ENCODE data around the gene TBL1X.

The TBL1X gene

DNA sequence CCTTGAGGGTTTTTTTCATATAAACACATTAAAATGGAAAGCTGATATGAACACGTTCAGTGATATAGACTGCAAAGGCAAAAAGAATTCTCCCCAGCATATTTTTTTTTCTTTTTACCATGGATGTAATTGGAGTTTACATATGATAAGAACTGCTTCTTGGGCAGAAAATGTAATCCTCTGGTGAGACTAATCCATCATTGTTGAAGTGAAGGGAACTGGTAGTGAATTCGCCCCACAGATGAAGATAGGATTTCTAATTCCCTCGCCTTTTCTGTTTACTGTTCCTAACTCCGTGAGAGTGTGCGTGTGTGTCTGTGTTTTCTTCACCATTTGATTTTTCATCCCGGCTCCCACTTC, 211.9 kb downstream of the TBL1X start:
- no peak for ATAC-seq

DNA sequence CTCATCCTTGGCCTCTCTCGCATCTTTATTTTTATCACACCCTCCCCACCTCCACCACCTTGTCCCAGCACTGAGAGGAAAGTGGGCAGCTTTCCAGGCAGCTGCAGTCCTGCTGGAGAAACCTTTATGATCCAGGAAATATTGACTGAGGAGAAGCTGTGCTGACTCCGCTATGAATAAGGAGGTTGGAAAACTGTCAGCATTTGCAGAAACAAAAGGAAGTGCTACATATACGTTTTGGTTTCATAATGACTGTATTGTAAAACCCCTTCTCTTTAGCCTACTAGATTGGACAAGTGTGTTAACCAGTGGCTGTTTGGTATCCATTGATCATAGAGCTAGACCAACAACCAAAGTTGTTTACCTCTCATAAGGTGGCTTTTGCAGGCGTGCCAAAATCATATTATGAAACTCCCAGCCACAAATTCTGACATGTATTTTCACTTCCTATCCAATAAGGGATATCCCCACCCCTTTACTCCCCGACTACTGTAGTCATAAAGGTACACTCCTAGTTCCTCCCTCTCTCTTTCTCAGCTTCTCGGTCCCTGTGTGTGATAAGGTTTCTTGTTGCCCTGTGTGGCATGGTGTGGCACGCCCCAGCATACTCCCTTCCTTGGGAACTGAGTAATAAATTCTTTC, 212.4 kb downstream of the TBL1X start:
- ATAC-seq = peak; percentile 94 to 95

DNA sequence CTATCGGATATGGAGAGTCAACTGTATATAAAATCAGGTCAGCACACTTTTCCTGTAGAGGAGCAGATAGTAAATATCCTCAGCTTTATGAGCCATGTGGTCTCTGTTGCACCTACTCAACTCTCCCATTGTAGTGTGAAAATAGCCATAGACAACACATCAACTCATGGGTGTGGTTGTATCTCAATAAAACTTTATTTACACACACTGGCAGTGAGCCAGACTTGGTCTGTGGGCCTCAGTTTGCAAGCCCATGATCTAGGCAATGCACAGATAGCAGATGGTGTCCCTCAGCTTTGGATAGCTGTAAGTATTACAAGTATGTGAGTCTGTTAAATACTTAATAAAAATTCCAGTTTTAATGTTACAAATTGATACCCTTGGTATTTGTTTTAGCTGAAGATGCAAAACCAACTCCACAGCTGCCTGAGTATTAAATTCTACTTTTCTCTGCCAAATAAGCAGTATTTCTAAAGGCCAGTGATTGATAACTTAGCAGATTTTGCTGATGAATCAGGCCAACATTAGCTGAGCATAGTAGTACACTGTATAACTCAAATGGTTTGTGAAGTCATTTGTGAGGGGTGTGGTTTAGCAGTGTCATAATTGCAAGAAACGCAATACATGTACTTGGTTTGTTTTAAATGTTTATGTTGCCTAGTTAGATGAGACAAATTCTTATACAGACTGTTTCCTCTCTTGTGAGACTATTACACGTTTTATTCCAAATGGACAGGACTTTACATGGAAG, 213.5 kb downstream of the TBL1X start:
- ATAC-seq = no peak

DNA sequence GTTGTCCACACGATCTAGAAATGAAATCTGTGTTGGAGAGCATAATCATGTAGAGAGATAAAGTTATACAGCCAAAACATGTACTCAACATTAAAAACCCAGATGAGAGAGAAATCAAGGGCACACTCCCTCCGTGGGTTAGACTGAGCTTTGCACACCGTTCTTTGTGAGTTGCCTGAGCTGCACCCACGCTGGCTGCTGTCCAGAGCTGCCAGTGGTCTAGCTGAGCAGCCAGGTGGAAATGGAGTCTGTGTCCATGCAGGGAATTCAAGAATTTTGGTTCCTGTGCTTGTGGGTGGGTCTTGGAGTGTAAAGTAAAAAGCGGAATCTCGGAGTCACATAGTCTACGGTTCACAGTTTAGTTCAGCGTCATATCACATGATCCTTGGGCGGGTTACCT, 216.2 kb downstream of the TBL1X start:
- ATAC-seq = no peak

DNA sequence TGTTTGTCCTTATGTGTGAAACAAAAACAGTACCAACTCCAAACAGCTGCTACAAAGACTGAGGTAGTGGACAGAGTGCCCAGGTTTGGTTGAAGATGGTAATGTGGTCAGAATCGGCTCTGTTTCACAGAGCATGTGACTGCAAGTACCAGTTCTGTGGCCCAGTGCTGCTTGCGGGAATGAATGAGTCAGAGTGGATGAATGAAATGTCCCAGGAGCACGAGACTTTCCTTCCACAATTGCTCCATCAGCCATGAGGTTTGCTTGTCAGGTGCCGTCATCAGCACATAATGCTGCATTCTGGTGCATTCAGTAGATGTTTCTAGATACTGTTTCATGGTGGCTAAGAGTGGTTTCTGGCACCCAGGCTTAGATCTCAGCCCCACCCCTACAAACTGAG, 216.6 kb downstream of the TBL1X start:
- no peak for ATAC-seq

DNA sequence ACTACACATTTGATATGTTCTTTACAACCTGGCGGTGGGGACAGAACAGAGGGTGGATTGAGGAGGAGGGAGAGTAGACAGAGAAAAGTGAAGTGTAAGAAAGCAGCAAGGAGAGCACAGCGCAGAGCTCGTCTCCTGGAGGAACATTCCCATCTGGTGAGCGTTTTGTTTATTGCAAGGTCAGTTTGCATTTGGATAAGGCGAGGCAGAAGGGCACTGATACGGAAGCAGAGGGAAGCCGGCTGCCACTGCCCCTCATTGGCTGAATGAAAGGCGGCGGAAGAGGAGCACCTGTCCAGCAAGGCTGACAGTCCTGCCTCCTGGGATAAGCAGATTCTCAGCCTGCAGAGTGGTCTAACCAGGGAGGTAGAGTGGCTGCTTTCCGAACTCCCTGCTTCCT, 217.6 kb downstream of the TBL1X start:
- ATAC-seq = no peak

DNA sequence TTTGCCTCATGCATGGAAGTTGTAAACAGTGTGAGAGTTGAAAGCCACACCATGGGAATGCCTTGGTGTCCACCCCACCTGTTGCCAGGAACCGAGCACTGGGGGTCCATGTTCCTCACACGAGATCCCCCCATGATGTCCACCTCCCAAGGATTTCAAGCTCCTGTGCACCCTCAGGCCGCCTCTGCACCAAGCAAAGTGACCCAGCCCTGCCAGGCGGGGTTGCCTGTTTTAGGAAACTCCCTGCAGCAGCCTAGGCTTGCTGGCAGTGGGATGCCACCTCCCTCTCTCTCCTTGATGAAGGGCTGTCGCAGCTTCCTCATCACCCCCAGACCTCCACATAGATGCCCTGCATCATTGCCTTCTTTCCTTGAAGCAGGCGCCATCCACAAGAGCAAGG, 218.0 kb downstream of the TBL1X start:
- ATAC-seq = no peak

DNA sequence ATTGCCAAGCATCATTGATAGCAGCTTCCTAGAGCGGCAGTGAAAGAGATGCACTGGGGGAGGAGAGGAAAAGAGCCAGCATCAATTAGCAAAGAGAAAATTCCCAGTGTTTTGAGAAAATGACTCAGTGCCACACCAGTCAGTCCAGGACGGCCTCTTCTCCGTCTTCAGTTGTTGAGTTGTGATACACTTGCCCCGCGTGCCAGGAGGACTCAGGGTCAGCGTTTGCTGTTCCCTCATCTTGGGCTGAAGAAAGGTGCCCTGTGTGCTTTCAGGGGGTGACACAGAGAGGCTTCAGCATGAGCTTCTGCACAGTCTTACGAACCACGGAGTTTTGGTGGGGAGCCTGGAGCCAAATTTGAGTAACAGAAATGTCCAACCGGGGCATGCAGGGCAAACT, 218.5 kb downstream of the TBL1X start:
- ATAC-seq = no peak

DNA sequence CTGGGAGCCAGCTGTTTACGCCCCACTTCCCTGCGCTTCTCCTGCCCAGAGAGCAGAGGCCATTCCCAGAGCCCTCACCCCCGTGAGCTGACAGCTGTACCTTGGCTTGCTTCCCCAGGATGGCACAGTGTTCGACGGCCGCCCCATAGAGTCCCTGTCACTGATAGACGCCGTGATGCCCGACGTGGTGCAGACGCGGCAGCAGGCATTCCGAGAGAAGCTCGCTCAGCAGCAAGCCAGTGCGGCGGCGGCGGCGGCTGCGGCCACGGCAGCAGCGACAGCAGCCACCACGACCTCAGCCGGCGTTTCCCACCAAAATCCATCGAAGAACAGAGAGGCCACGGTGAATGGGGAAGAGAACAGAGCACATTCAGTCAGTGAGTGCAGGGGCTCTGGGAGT, 223.0 kb downstream of the TBL1X start:
- ATAC-seq = no peak

DNA sequence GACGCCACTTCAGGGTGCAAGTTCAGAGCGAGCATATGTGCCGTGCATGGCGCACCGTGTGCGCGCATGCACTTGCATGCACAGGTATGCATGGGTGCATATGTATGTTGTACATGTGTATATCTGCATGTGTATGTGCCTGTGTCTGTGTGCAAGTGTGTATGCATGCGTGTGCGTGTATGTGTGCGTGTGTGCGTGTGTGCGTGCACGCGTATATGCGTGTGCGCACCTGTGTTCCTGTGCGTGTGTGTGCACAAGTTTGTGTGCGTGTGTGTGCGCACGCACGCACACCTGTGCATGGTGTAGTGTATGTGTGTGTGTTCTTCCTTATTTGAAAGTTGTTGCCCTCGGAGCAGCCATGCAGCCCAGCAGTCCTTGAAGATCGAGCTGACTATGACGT, 224.0 kb downstream of the TBL1X start:
- ATAC-seq = no peak

DNA sequence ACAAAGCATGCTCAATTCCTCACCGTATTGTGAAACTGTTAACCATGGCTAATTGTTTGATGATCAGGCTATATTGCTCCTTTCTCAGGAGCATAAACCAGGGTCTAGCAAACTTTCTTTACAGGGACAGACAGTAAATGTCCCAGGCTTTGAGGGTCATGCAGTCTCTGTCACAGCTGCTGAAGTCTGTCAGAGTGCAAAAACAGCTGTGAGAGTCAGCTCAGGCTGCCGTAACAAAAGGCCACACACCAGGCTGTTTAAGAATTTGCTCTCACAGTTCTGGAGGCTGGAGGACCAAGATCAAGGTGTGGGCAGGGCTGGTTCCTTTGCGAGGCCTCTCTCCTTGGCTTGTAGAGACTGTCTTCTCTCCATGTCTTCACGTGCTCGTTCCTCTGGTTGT, 225.2 kb downstream of the TBL1X start:
- ATAC-seq = no peak

DNA sequence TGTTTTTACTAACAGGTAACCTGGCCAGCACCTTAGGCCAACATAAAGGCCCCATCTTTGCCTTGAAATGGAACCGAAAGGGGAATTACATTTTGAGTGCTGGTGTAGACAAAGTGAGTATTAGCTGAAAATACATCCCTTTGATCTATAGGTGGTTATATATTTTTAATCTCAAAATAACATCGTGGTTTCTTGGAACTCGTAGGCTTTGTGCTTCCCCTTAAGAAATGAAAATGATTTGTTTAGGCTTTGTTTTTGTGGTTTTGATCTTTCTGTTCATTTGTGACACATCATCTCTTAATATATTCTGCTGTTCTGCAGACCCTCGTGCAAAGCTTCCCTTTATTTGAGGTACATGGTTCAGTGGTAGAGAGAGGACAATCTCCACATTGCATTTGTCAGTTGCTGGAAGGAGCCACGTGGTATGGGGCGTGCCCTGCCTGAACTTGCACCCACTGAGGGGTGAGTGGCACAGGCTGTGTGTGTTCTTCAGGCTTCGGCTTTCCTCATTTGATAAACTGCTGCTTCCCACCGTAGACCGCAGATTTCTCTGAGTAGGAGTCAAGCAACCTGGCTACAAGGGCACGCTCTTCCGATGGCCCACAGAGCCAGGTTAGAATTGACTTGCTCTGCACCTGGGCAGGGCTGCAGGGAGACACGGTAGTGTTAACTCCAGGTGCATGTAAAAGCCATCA, 228.6 kb downstream of the TBL1X start:
- ATAC-seq = peak in 1 of 2 donors; percentile 38

DNA sequence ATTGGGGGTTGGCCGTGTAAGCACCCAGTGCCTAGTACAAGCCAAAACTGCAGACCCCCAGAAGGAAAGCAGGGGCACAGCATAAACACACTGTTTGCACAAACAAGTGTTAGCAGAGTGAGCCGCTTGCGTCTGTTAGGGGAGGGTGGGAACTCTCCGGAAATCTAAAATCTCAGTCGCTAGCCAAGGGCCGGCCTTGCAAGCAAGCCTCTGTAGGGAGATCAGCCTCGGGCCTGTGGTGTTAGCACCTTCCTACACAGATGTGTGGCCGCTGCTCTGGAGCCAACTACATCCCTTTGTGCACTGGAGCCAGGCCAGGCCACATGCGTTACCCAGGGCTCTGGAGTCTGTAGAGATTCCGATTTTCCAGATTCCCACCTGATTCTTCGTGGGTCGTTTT, 233.7 kb downstream of the TBL1X start:
- ATAC-seq = no peak

DNA sequence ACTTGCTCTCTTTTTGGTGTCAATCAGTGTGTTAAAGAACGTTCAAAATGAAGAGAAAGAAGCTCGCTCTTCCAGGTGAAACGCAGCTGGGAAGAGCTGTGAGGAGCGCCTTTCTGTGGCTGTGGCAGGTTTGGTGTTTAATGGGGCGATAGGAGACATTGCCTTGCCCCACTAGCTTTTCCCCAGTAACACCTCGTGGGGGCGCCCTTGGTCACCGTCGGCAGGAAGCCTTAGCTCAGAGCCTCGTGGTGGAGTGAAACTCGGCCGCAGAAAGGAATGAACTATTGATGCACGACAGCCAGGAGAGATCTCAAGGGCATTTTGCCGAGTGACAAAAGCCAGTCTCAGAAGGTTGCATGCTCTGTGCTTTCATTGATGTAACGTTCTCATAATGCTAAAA, 235.7 kb downstream of the TBL1X start:
- ATAC-seq = no peak

DNA sequence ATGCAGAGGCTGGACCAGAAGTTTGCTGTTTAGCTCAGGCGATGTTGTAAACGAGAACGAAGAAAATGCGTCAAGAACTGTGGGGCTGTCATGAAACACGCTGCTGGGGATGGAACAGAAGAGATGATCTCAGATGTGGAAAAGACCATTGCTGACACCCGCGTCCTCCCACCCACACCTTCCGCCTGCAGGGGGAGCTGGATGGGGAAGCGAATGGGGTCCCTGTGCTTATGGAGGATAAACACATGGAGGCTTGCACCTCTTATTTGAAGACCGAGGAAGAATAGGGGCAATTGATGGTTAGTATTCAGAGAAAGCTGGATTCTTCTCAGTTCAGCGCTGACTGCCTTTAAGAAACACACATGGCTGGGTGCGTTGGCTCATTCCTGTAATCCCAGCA, 236.9 kb downstream of the TBL1X start:
- ATAC-seq = no peak

DNA sequence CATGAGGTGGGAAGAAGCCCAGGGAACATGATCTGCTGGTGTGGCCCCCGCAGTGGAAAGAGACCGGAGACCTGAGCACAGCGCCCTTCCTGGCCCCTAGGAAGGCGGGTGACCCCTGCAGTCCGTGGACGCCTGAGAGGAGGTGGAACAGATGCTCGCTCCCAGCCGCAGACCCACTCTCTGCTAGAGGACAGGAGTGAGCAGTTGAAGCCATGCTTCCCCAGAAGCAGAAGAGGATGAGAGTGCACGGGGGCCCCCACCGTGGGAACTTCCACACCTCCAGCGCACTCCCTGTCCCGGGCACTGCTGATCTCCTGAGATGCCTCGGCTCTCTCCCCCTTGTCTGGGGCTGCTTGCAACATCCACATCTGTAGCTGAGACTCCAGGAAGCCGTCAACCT, 238.5 kb downstream of the TBL1X start:
- ATAC-seq = no peak

DNA sequence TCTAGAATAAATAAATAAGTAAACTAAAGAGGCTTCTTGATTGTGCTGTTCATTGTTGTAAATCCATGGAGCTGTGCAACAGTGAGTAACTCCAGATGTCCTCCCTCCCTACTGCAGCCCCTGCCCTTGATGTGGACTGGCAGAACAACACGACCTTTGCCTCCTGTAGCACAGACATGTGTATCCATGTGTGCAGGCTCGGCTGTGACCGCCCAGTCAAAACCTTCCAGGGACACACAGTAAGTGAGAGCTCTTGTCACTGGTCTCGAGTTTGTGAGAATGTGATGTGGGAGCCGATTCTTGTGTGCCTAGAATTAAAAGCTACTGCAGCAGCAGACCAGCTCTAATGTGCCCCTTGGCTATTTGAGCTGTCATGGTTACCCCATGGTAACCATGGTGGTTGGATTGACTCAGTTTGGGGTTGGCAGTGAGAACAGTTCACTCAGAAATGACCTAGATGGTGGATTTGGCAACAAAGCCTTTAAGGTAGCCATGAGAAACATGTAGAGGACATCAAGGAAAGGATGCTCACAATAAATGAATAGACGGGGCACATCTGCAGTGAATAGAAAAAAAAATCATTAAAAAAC, 240.1 kb downstream of the TBL1X start:
- ATAC-seq = no peak

DNA sequence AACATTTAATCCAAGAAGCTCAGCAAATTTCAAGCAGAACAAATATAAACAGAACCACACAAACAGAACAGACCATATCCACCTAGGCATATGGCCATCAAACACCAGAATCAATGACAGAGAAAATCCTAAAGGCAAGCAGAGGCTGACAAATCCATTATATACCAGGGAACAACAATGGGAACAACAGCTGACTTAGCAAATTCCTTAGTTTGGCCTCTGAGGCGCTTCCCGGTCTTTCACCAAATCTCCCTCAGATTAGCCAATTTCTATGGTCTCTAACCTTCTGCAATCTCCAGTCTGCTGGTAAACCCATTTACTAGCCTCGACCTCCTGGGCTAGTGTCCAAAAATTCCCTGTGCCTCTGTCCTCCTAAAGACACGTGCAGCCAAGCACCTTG, 241.6 kb downstream of the TBL1X start:
- ATAC-seq = no peak

DNA sequence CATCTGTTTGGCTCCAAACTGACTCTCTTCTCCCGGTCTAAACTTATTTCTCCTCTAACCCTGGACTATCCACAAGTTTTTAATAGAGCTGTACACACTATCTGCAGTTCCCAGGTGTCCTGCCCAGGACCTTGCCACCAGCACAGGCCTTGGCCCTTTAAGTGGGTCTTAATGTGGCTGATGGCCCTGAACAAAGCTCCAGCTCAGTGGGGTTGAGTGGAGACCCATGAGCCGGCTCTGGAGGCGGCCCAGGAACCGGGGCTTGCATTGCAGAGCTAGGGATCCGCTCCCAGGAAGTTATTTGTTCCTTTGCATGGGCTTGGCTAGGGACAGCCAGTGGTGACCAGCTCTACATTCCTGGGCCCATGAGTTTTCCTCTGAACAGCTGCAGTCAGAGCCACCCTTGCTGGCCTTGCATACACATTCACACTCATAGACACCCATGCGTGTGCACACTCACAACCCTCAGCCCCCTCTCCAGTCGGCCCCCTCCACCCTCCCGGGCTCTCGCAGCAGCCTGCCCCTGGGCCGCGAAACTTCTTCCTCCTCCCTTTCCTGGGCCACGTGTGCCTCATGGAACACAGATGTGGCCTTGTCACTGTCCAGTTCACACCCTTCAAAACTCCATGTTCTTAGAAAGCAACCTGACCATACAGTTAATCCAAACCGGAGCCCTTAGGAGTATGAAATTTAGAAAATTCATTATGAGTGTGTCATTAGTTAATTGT, 242.6 kb downstream of the TBL1X start:
- ATAC-seq = no peak

DNA sequence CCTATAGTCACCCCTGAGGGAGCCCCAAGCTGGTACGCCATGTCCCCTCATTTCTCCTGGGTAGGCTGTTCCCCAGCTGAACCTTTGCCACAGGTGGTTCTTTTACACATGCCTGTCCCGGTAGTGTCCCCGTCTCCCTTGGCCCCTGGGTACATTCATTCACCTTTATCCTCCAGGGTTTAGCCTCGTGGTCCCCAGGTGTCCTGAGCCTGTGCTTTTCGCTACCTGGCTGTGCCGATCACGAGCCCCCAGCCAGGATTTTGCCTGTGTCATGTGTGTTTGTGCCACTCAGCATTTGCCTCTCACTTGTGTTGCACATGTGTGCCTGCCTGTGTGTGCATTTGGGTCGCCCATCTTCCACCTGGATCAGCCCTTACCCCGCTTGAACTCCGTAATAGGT, 243.2 kb downstream of the TBL1X start:
- no peak for ATAC-seq

DNA sequence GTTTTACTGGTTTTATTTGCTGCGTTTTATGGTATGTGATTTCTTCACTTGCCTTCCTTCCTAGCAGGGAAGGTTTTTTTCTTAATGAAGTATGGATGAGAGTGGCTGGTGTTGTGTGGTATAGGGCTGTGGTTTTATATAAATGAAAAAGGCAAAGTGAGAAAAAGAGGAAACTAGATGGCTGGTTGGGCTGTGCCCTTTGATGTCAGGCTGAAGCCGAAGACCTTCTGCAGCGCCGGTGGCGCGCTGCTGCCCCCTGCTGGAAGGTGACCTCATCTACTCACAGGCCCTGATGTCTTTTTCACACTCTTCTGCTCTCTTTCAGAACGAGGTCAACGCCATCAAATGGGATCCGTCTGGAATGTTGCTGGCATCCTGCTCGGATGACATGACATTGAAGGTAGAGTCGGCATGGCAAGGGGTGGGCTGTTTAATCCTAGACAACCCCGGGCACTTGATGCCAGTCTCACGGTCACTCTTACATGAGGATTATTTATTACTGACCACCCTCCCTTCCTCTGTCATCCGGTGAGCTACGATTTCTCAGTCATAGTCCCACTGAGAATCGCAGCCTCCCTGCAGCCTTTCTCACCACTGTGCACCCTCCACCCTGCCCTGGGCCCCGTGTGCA, 244.2 kb downstream of the TBL1X start:
- ATAC-seq = peak; percentile 35 to 70

DNA sequence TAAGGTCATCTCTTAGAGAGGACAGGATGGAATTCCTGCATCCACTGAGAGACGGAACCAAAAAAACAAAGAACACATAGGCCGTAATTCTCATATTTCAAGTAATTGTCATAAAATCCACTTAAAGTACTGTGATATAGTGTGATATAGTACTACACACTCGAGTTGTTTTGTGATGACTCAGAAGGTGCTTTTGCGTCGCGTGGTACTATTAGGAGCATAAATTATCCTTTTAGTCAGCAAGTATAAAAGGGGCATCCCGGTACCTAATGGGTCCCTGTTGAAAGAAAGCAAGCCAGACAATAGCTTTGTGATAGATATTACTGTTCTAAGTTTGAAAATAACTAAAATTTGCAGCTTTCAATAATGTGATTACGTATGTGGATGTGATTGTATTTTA, 245.5 kb downstream of the TBL1X start:
- peak in 1 of 2 donors; percentile 56 for ATAC-seq

DNA sequence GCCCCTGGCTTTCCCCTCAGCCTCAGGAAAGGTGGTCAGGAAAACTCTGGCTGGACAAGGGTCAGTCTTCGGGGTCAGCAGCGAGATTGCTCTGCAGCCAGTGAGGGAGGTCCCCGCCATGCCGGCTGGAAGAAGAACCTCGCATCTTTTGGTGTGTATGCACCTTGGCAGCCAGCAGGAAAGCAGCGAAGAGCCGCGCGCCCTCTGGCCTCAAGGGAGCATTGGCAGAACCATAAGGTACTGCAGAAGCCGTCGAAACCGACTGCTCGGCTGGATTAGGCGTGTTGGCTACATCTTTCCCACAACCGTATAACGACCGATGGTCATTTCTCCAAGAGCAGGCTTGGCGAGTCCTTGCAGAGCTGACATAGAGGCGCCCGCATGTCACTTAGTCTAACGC, 252.5 kb downstream of the TBL1X start:
- ATAC-seq = no peak
